Measurements from ENCODE around the gene MARF1. TPM values are rescaled to one million over a fixed set of nuclear protein-coding genes. Genes with fewer than 3 reads are reported as not detected.

The MARF1 gene
- total and polyA plus RNA-seq, 9 of the 15 experiments (the other 6 are each of a cell fraction or from before 2014, with no cell fraction given), result 4.7 to 33.2 (median 11.7) TPM

GRCh38 chr16:15581127-15581815, 61.7 kb downstream of the MARF1 start:
- no peak overlapping the region for H3K4me3 ChIP-seq
- H3K9me1 ChIP-seq (ENCODE audit: control insufficient read depth, insufficient read depth, low read length), result no peaks in the 10 kb centered on the region
- DNase-seq (ENCODE audit: extremely low read depth in 1 of 4, low spot score in 3 of 4) (no peak), FAIRE-seq (no peak), ATAC-seq (no peak)
- no TSS peak for BruUV-seq (replicated peaks)
- H3K27me3 ChIP-seq (ENCODE audit: control insufficient read depth in 2 of 2, insufficient read depth in 2 of 2, low read length in 2 of 2), result no peaks in the 10 kb centered on the region; a peak in 1 of 5 replicates
- TF ChIP-seq ZNF583 (CRISPR knock-in tag; IDR thresholded peaks at IDR 0.05), result no peak
- TF ChIP-seq ETV1 (tag; conservative IDR thresholded peaks at IDR 0.05; ENCODE audit: low read depth), result 0 out of 2 replicates have a peak, but pooled peaks have one; percentile 9
- TF ChIP-seq RCOR1 (IDR thresholded peaks at IDR 0.05; ENCODE audit: borderline replicate concordance in 1 of 2, low read depth in 2 of 2, low read length in 2 of 2), result no peak
- TF ChIP-seq MAZ (CRISPR knock-in tag; conservative IDR thresholded peaks at IDR 0.05 in 1 of 2, IDR thresholded peaks at IDR 0.05 in 1 of 2), result no peak
- no peak for TF ChIP-seq SOX6 (IDR thresholded peaks at IDR 0.05)
- no peak for TF ChIP-seq NUFIP1 (IDR thresholded peaks at IDR 0.05; ENCODE audit: partially characterized antibody)
- peak in 1 of 3 experiments; percentile 11; a peak in 1 of 6 replicates for TF ChIP-seq CTCF (IDR thresholded peaks at IDR 0.05 in 2 of 3, conservative IDR thresholded peaks at IDR 0.05 in 1 of 3; ENCODE audit: insufficient read depth in 2 of 3, low read depth in 1 of 3, low read length in 3 of 3)
- TF ChIP-seq RAD21 (CRISPR knock-in tag; conservative IDR thresholded peaks at IDR 0.05 in 1 of 2, IDR thresholded peaks at IDR 0.05 in 1 of 2), result 0 out of 4 replicates have a peak, but pooled peaks of 1 of the 2 experiments have one; percentile 29
- no peak for TF ChIP-seq ZBTB1 (CRISPR knock-in tag; IDR thresholded peaks at IDR 0.05; ENCODE audit: borderline replicate concordance, low read depth)
- no peak for TF ChIP-seq HMBOX1 (IDR thresholded peaks at IDR 0.05)
- no peaks in the 10 kb centered on the region for H4K20me1 ChIP-seq (replicated peaks; ENCODE audit: control insufficient read depth, insufficient read depth, low read length)
- 76% methylated on average over 10 of the region's 10 CpGs for WGBS (ENCODE audit: insufficient coverage, low coverage, missing lambda C conversion rate)
- POLR2A ChIA-PET, result interaction anchor here (1.4 to 1.6 kb wide), 2 partner anchors 9 to 17 kb away, joined by 7 to 8 read pairs; no protein-coding TSS in a partner anchor
- H2AFZ ChIP-seq (ENCODE audit: low read depth, low read length), result peak overlapping the region; percentile 64
- H3K79me2 ChIP-seq (ENCODE audit: control insufficient read depth, insufficient read depth, low read length), result peaks cover 1% of the 10 kb centered on the region; the same call in 1 of the 3 replicates
- H3K36me3 ChIP-seq (ENCODE audit: control insufficient read depth, insufficient read depth, low read length), result no peaks in the 10 kb centered on the region
- no peak overlapping the region for H3K4me2 ChIP-seq (ENCODE audit: insufficient read depth, low read length)
- intact Hi-C loops (cut with micrococcal nuclease) (no loop called here), in situ Hi-C loops (cut with MboI) (no loop called here)
- peaks cover 8 to 14% of the 10 kb centered on the region in 2 experiments for H3K4me1 ChIP-seq (replicated peaks in 1 of 2; ENCODE audit: control insufficient read depth in 2 of 2, insufficient read depth in 2 of 2, low read length in 2 of 2)
- H3K9ac ChIP-seq (ENCODE audit: insufficient read depth in 1 of 2, low read depth in 2 of 2, low read length in 2 of 2), result no peak overlapping the region
- peaks cover 5% of the 10 kb centered on the region for H3K9me3 ChIP-seq (replicated peaks; ENCODE audit: control insufficient read depth, insufficient read depth, low read depth, low read length)
- H3K27ac ChIP-seq (ENCODE audit: extremely low read depth, low read depth, low read length), result no peak overlapping the region
- CTCF ChIA-PET (ENCODE audit: low intra/inter-chr PET ratio), result no interaction called here
